ENCODE measurements around the gene RNF19B. TPM values are rescaled to one million over a fixed set of nuclear protein-coding genes. Genes with fewer than 3 reads are reported as not detected.

The RNF19B gene
- polyA plus RNA-seq, 1 donor: 31.3 TPM

DNA sequence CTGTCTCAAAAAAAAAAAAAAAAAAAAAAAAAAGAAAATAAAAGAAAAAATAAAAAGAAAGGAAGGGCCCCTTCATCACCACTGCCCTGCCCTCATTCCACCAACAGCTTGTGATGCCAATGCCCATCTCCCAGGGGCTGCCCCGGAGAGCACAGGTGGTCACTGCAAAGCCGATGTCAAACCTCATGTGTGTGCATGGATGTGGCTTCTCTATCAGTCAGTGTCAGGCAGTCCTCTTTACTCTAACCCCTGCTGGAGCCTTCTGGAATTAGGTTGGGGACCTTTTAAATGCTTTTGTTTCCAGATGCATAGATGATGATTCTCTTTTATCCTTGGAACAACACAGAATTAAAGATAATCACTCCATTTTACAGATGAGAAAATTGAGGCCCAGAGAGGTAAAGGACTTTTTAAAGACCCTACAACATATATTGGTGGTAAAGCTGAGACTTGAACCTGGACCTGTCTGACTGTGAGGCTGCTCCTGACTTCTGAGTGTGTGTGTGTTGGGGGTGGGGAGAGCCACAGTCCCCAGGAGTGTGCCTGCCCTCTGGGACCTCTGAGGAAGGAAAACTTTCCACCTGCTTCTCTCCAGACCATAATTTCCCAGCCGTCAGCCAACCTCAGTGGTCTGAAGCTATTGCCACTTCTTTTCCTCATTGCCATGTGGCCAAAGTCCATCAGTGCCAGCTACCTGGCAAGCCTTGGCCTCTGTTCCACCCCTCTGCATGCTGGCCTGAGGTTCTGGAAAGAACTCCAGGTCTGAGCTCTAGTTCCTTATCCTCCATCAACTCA is 60.4 kb downstream of the RNF19B start:
- WGBS (ENCODE audit: insufficient coverage, low lambda C conversion rate): no CpG with 5 or more reads among the region's 3 CpGs
- Histone ChIP-seq H3K27ac (ENCODE audit: low read length) (peak overlapping the region; percentile 71), H3K27me3 (ENCODE audit: control insufficient read depth, insufficient read depth, low read length) (peaks cover 9% of the 10 kb centered on the region), H3K9me3 (ENCODE audit: control insufficient read depth, low read depth, low read length) (no peaks in the 10 kb centered on the region), H3K4me1 (ENCODE audit: control insufficient read depth, insufficient read depth, low read length) (peaks cover 37% of the 10 kb centered on the region), H3K4me3 (ENCODE audit: low read length) (no peak overlapping the region), H3K36me3 (ENCODE audit: control insufficient read depth, insufficient read depth, low read length) (no peaks in the 10 kb centered on the region)
- peak; percentile 78 to 89 for DNase-seq

- Histone ChIP-seq H3K36me3 (ENCODE audit: control insufficient read depth, insufficient read depth, low read length) (no peaks in the 10 kb centered on the region), H3K4me1 (ENCODE audit: control insufficient read depth, insufficient read depth, low read length) (peaks cover 34% of the 10 kb centered on the region), H3K27ac (ENCODE audit: low read length) (no peak overlapping the region), H3K27me3 (ENCODE audit: control insufficient read depth, insufficient read depth, low read length) (peaks cover 9% of the 10 kb centered on the region), H3K4me3 (ENCODE audit: low read length) (no peak overlapping the region), H3K9me3 (ENCODE audit: control insufficient read depth, low read depth, low read length) (no peaks in the 10 kb centered on the region)
- DNase-seq: no peak
- WGBS (ENCODE audit: insufficient coverage, low lambda C conversion rate): no CpG with 5 or more reads among the region's 6 CpGs
Measured at GRCh38 chr1:32902535-32902920, 62.1 kb downstream of the RNF19B start.

- Histone ChIP-seq H3K4me1 (ENCODE audit: control insufficient read depth, insufficient read depth, low read length) (peaks cover 28% of the 10 kb centered on the region), H3K27me3 (ENCODE audit: control insufficient read depth, insufficient read depth, low read length) (peaks cover 9% of the 10 kb centered on the region), H3K9me3 (ENCODE audit: control insufficient read depth, low read depth, low read length) (no peaks in the 10 kb centered on the region), H3K4me3 (ENCODE audit: low read length) (peak overlapping the region; percentile 62), H3K27ac (ENCODE audit: low read length) (peak overlapping the region; percentile 5), H3K36me3 (ENCODE audit: control insufficient read depth, insufficient read depth, low read length) (no peaks in the 10 kb centered on the region)
- WGBS (ENCODE audit: insufficient coverage, low lambda C conversion rate): 100% methylated on average over 2 of the region's 24 CpGs
- no peak for DNase-seq
Measured at GRCh38 chr1:32901823-32902534, 62.6 kb downstream of the RNF19B start.

GRCh38 chr1:32900956-32901822 is 63.4 kb downstream of the RNF19B start, which contains the start of gene TMEM54:
TMEM54 (minus strand) TSS chr1:32901389; CDS start chr1:32901238, 151 bp downstream.
- peak; percentile 54 to 82 for DNase-seq
- Histone ChIP-seq H3K4me3 (ENCODE audit: low read length) (peak within 1 kb of the TSS; percentile 73), H3K27me3 (ENCODE audit: control insufficient read depth, insufficient read depth, low read length) (peaks cover 9% of the 10 kb centered on the region)

GRCh38 chr1:32900371-32900955 is 64.1 kb downstream of the RNF19B start:
- peak overlapping the region; percentile 73 for H3K4me3 ChIP-seq (ENCODE audit: low read length)
- no peak for DNase-seq
- H3K27ac ChIP-seq (ENCODE audit: low read length): no peak overlapping the region
- no peaks in the 10 kb centered on the region for H3K36me3 ChIP-seq (ENCODE audit: control insufficient read depth, insufficient read depth, low read length)
- no CpG with 5 or more reads among the region's 22 CpGs for WGBS (ENCODE audit: insufficient coverage, low lambda C conversion rate)
- peaks cover 9% of the 10 kb centered on the region for H3K27me3 ChIP-seq (ENCODE audit: control insufficient read depth, insufficient read depth, low read length)
- peaks cover 19% of the 10 kb centered on the region for H3K4me1 ChIP-seq (ENCODE audit: control insufficient read depth, insufficient read depth, low read length)
- no peaks in the 10 kb centered on the region for H3K9me3 ChIP-seq (ENCODE audit: control insufficient read depth, low read depth, low read length)

More at GRCh38 chr1:32900956-32901822, 63.4 kb downstream of the RNF19B start, which contains the start of gene TMEM54:
- H3K9me3 ChIP-seq (ENCODE audit: control insufficient read depth, low read depth, low read length): no peaks in the 10 kb centered on the region
- peak within 1 kb of the TSS; percentile 5 for H3K27ac ChIP-seq (ENCODE audit: low read length)
- H3K4me1 ChIP-seq (ENCODE audit: control insufficient read depth, insufficient read depth, low read length): peaks cover 20% of the 10 kb centered on the region
- H3K36me3 ChIP-seq (ENCODE audit: control insufficient read depth, insufficient read depth, low read length): no peaks in the 10 kb centered on the region
- no CpG with 5 or more reads among the region's 92 CpGs for WGBS (ENCODE audit: insufficient coverage, low lambda C conversion rate)

DNA sequence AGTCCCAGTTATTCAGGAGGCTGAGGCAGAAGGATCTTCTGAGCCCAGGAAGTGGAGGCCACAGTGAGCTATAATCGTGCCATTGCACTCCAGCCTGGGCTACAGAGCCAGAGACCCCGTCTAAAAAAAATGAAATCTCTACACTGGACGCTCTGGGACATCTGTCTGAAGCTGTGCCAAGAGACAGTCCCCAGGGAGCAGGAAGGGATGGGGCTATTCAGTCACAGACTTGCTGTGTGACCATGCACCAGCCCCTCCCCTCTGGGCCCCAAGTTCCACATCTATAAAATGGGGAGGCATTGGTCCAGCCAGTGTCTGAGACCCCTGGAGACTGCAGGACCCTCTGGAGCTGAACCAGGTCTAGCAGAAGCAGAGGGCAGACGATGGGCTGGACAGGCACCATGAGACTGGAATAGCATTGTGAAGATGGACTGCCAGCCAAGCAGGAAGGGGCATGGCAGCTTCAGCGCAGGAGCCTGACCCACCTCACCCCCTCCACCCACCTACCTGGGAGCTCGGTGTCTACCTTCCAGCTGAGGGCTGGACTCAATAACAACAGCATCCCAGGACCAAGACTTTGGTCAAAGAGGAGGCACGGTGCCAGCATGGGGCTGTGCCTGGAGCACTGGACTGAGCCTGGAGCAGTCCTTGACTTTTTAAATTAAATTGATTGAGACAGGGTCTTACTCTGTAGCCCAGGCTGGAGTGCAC is 64.9 kb downstream of the RNF19B start:
- Histone ChIP-seq H3K4me1 (ENCODE audit: control insufficient read depth, insufficient read depth, low read length) (peaks cover 18% of the 10 kb centered on the region), H3K27me3 (ENCODE audit: control insufficient read depth, insufficient read depth, low read length) (peaks cover 9% of the 10 kb centered on the region), H3K27ac (ENCODE audit: low read length) (no peak overlapping the region), H3K9me3 (ENCODE audit: control insufficient read depth, low read depth, low read length) (no peaks in the 10 kb centered on the region), H3K4me3 (ENCODE audit: low read length) (no peak overlapping the region), H3K36me3 (ENCODE audit: control insufficient read depth, insufficient read depth, low read length) (no peaks in the 10 kb centered on the region)
- no peak for DNase-seq
- WGBS (ENCODE audit: insufficient coverage, low lambda C conversion rate): no CpG with 5 or more reads among the region's 7 CpGs

DNA sequence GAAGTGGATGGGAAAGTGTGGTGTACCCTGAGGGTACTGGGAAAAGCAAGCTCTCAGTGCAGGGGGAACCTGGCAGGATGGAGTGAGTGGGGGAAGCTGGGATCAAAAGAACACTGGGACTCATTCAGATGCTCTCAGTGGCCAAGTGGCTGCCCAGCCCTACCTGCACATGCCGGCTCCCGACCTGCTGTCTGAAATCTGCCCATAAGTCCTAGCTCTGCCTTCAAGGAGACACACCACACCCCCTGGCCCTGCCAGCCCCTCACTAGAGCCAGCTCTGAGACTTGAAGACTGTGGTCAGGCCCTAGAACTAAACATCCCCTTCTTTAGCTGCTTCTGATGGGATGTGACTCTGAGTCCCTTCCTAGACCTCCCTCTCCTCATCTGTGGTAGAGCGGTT is 65.7 kb downstream of the RNF19B start:
- H3K9me3 ChIP-seq (ENCODE audit: control insufficient read depth, low read depth, low read length): no peaks in the 10 kb centered on the region
- no CpG with 5 or more reads among the region's 3 CpGs for WGBS (ENCODE audit: insufficient coverage, low lambda C conversion rate)
- H3K36me3 ChIP-seq (ENCODE audit: control insufficient read depth, insufficient read depth, low read length): no peaks in the 10 kb centered on the region
- no peak overlapping the region for H3K4me3 ChIP-seq (ENCODE audit: low read length)
- no peak for DNase-seq
- peaks cover 10% of the 10 kb centered on the region for H3K4me1 ChIP-seq (ENCODE audit: control insufficient read depth, insufficient read depth, low read length)
- peaks cover 9% of the 10 kb centered on the region for H3K27me3 ChIP-seq (ENCODE audit: control insufficient read depth, insufficient read depth, low read length)
- H3K27ac ChIP-seq (ENCODE audit: low read length): no peak overlapping the region

DNA sequence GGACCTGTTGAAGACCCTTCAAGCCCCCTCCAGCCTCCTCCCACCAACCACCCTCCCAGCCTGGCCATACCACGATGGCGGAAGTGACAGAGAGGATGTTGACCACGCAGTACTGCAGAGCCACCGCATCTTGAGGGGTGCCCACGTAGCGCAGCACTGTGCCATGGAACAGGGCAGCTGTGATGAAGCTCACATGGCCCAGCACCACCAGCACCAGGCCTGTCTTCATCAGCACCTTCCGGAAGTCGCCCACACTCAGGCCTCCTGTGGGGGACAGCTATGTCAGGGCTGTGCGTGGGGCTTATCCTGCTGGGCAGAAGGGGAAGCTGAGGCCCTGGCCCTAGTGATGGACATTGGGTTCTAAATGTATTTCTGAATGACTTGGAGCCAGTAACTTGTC is 66.6 kb downstream of the RNF19B start:
- Histone ChIP-seq H3K27me3 (ENCODE audit: control insufficient read depth, insufficient read depth, low read length) (peaks cover 9% of the 10 kb centered on the region), H3K4me3 (ENCODE audit: low read length) (no peak overlapping the region), H3K36me3 (ENCODE audit: control insufficient read depth, insufficient read depth, low read length) (no peaks in the 10 kb centered on the region), H3K9me3 (ENCODE audit: control insufficient read depth, low read depth, low read length) (no peaks in the 10 kb centered on the region), H3K4me1 (ENCODE audit: control insufficient read depth, insufficient read depth, low read length) (peaks cover 13% of the 10 kb centered on the region), H3K27ac (ENCODE audit: low read length) (no peak overlapping the region)
- WGBS (ENCODE audit: insufficient coverage, low lambda C conversion rate): no CpG with 5 or more reads among the region's 9 CpGs
- no peak for DNase-seq

DNA sequence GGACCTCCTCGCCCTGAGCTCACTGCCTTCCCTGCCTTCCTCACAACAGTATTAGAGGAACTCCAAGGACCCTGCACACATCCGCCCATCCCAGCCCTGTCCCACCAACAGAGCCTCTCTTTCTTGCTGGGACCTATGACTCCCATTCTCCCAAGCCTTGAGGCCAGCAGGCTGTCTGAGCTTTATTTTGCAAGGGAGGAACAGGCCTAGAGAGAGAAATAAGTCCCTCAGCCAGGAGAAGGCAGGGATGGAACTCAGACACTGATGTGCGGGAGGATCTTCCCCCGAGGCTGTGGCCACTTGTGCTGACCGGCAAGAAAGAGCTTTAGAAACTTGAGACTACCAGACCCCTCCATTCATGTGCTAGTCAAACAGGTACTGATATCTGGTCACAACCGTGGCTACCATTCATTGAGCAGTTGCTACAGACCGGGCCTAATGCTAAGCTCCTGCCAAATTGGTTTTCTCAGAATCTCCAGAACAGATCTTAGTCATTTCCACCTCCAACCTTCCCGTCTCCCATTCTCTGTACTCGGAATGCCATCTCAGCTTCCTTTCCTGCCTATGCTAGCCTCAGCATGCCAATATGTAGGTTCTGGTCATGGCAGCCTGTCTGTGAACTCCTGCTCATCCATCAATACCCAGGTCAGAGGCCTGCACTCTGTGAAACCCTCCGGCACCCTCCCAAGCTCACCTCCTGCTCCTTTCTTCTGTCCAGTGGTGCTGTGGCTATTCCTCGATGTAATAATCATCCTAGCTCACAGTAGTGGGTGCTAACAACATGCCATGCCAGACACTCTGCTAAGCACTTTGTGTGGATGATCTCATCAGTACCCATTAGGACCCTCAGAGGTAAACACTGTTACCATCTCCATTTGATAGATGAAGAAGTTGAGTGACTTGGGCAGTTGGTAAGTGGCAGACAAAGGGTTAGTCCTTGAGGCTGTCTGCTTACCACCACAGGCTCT is 67.2 kb downstream of the RNF19B start:
- no peak for DNase-seq
- Histone ChIP-seq H3K27ac (ENCODE audit: low read length) (no peak overlapping the region), H3K4me1 (ENCODE audit: control insufficient read depth, insufficient read depth, low read length) (peaks cover 18% of the 10 kb centered on the region), H3K27me3 (ENCODE audit: control insufficient read depth, insufficient read depth, low read length) (peaks cover 13% of the 10 kb centered on the region), H3K36me3 (ENCODE audit: control insufficient read depth, insufficient read depth, low read length) (no peaks in the 10 kb centered on the region), H3K9me3 (ENCODE audit: control insufficient read depth, low read depth, low read length) (peaks cover 3% of the 10 kb centered on the region), H3K4me3 (ENCODE audit: low read length) (no peak overlapping the region)
- WGBS (ENCODE audit: insufficient coverage, low lambda C conversion rate): 100% methylated on average over 1 of the region's 11 CpGs
